CD4-positive, alpha-beta T cell treated with Interleukin-21 for 1 hour (primary cell): ENCODE data around the gene HLF.

Experiments used
- DNase-seq: peaks from one replicate; pipeline ENCODE4 v3.0.0-alpha.2; 2020

HLF gene

GRCh38 chr17:55294042-55294751, 29.4 kb downstream of the HLF start:
- DNase-seq, result no peak

GRCh38 chr17:55295411-55296170, 30.8 kb downstream of the HLF start:
- peak; percentile 66 for DNase-seq

- no peak for DNase-seq
These were observed 31.5 kb downstream of the HLF start for GRCh38 chr17:55296171-55296695.

- no peak for DNase-seq
These were observed 31.9 kb downstream of the HLF start for GRCh38 chr17:55296699-55297098.

- DNase-seq, result no peak
These were observed 33.5 kb downstream of the HLF start for GRCh38 chr17:55298111-55298730.

- no peak for DNase-seq
These were observed 34.5 kb downstream of the HLF start for GRCh38 chr17:55299162-55299838.

- no peak for DNase-seq
These were observed 35.1 kb downstream of the HLF start for GRCh38 chr17:55299890-55300289.

GRCh38 chr17:55300479-55301290, 35.9 kb downstream of the HLF start:
- no peak for DNase-seq

GRCh38 chr17:55301521-55302406, 37.0 kb downstream of the HLF start:
- no peak for DNase-seq

GRCh38 chr17:55302407-55302787, 37.6 kb downstream of the HLF start:
- no peak for DNase-seq

GRCh38 chr17:55303008-55303493, 38.3 kb downstream of the HLF start:
- DNase-seq, result no peak

GRCh38 chr17:55303701-55304145, 39.0 kb downstream of the HLF start:
- DNase-seq, result no peak

GRCh38 chr17:55304171-55304859, 39.6 kb downstream of the HLF start:
- DNase-seq, result no peak

- no peak for DNase-seq
These were observed 40.7 kb downstream of the HLF start for GRCh38 chr17:55305321-55306087.

GRCh38 chr17:55307879-55308278, 43.1 kb downstream of the HLF start:
- DNase-seq, result no peak

GRCh38 chr17:55308613-55309391, 44.0 kb downstream of the HLF start:
- DNase-seq, result no peak

GRCh38 chr17:55311767-55312375, 47.1 kb downstream of the HLF start:
- DNase-seq, result no peak

GRCh38 chr17:55312852-55313251, 48.1 kb downstream of the HLF start:
- DNase-seq, result no peak
